K562 (cell line): Measurements from ENCODE around the gene SART3. TPM values are rescaled to one million over a fixed set of nuclear protein-coding genes. Genes with fewer than 3 reads are reported as not detected.

Experiments
- FOXA1 ChIP-seq: fragments of 450-650 bp; IDR thresholded peaks from 2 replicates; pipeline ENCODE4 v1.6.1; 2016; ENCODE audit warnings: mild to moderate bottlenecking, borderline replicate concordance
- GMEB1 ChIP-seq: fragments of 250-450 bp; sonication (Bioruptor Pico); IDR thresholded peaks from 2 replicates; pipeline ENCODE4 v1.4.0; 2020; ENCODE audit warnings: mild to moderate bottlenecking
- TAF7 ChIP-seq: fragments of 450-650 bp; IDR thresholded peaks from 2 replicates; pipeline ENCODE4 v1.6.1; 2016; ENCODE audit warnings: missing genetic modification characterization, missing compliant biosample characterization
- ZC3H4 ChIP-seq: sonication (generic); formaldehyde crosslinking; IDR thresholded peaks from 2 replicates; pipeline ENCODE4 v1.9.0; 2021; ENCODE audit warnings: missing genetic modification reagents, borderline replicate concordance
- ZNF165 ChIP-seq: fragments of 250-450 bp; sonication (Bioruptor Pico); IDR thresholded peaks from 2 replicates; pipeline ENCODE4 v1.4.0; 2020; ENCODE audit warnings: borderline replicate concordance
- ZNF408 ChIP-seq: fragments of 250-450 bp; sonication (Bioruptor Pico); IDR thresholded peaks from 2 replicates; pipeline ENCODE4 v1.4.0; 2020; ENCODE audit warnings: low read depth, mild to moderate bottlenecking, moderate library complexity
- polyA plus RNA-seq, 8 experiments: library from polyadenylated mRNA; depleted of rRNA in 4 of 8; stranded (reverse) in 5 of 8; unstranded in 3 of 8; fragments of >200 nt; fragmentation: Nextera tagmentation in 2 of 8; fragmentation: Illumina TruSeq in 1 of 8; extraction: Ambion mirVana in 2 of 8; extraction: Trizol in 1 of 8; gene quantifications; 2 replicates each; pipeline versions ENCODE4 v1.2.1 to v1.2.3, GENCODE V29; 2011 to 2014; ENCODE audit warnings: inconsistent platforms in 1 of 8, missing spikeins in 1 of 8
- total RNA-seq, 7 experiments: library from RNA; depleted of rRNA in 6 of 7; stranded (reverse); fragments of >200 nt in 6 of 7; fragmentation: Illumina TruSeq in 2 of 7; extraction: Trizol in 2 of 7; gene quantifications; 2 replicates each; pipeline versions ENCODE4 v1.2.1 to v1.2.3, GENCODE V29; 2011 to 2021; ENCODE audit warnings: low replicate concordance in 1 of 7
- TF ChIP-seq, protein P1 (sequence below): fragments of 250-450 bp; sonication (Bioruptor Pico); IDR thresholded peaks from 2 replicates; pipeline ENCODE4 v1.5.0; 2020; ENCODE audit warnings: mild to moderate bottlenecking, borderline replicate concordance
- TF ChIP-seq, protein P2 (sequence below): sonication (generic); formaldehyde crosslinking; IDR thresholded peaks from 2 replicates; pipeline ENCODE4 v1.8.1; 2023; ENCODE audit warnings: mild to moderate bottlenecking, missing genetic modification reagents

Gene SART3
- total and polyA plus RNA-seq, 9 of the 15 experiments (the other 6 are each of a cell fraction or from before 2014, with no cell fraction given) = 8.9 to 167 (median 56.7) TPM

DNA sequence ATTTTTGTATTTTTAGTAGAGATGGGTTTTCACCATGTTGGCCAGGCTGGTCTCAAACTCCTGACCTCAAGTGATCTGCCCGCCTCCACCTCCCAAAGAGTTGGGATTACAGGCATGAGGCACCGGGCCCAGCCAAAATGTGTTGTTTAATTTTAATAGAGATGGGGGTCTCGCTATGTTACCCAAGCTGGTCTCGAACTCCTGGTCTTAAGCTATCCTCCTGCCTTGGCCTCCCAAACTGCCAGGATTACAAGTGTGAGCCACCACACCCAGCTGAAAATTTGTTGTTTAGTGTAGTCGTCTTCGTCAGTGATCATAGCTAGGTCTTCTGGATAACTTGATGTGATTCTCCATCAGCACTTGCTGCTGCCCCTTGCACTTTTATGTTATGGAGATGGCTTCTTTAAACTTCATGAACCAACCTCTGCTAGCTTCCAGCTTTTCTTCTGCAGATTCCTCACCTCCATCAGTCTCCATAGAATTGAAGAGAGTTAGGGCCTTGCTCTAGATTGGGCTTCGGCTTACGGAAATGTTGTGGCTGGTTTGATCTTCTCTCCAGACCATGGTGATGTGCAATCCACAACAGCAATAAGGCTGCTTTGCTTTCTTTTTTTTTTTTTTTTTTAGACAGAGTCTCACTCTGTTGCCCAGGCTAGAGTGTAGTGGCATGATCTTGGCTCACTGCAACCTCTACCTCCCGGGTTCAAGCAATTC lies 14.4 kb upstream of the SART3 start (continued):
- TF ChIP-seq, protein P1, sequence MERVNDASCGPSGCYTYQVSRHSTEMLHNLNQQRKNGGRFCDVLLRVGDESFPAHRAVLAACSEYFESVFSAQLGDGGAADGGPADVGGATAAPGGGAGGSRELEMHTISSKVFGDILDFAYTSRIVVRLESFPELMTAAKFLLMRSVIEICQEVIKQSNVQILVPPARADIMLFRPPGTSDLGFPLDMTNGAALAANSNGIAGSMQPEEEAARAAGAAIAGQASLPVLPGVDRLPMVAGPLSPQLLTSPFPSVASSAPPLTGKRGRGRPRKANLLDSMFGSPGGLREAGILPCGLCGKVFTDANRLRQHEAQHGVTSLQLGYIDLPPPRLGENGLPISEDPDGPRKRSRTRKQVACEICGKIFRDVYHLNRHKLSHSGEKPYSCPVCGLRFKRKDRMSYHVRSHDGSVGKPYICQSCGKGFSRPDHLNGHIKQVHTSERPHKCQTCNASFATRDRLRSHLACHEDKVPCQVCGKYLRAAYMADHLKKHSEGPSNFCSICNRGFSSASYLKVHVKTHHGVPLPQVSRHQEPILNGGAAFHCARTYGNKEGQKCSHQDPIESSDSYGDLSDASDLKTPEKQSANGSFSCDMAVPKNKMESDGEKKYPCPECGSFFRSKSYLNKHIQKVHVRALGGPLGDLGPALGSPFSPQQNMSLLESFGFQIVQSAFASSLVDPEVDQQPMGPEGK (CRISPR knock-in tag) = no peak
- TF ChIP-seq GMEB1 (CRISPR knock-in tag) (no peak), ZC3H4 (no peak), ZNF165 (CRISPR knock-in tag) (no peak), TAF7 (tag) (no peak), FOXA1 (no peak), ZNF408 (CRISPR knock-in tag) (no peak)
- TF ChIP-seq, protein P2, sequence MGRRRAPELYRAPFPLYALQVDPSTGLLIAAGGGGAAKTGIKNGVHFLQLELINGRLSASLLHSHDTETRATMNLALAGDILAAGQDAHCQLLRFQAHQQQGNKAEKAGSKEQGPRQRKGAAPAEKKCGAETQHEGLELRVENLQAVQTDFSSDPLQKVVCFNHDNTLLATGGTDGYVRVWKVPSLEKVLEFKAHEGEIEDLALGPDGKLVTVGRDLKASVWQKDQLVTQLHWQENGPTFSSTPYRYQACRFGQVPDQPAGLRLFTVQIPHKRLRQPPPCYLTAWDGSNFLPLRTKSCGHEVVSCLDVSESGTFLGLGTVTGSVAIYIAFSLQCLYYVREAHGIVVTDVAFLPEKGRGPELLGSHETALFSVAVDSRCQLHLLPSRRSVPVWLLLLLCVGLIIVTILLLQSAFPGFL (CRISPR knock-in tag) = no peak
